ENCODE measurements around the gene MESD. TPM values are rescaled to one million over a fixed set of nuclear protein-coding genes. Genes with fewer than 3 reads are reported as not detected.

The MESD gene
- total RNA-seq, 1 experiment from 2014 or later: 23.1 TPM

DNA sequence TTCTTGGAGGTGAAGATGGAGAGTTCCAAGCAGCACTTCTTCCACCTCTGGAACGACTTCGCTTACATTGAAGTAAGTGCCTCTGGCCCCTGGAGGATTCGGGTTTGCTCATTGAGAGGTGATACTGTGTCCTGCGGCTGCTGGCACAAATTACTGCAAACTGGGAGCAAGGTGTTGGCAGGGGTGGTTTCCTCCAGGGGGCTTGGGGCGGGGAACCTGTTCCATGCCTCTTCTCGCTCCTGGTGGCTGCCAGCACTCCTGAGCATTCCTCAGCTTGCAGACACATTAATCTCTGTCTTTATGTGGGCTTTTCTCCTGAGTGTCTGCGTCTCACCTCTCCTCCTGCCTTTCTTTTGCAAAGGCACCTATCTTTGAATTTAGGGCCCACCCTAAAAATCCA is 47.4 kb downstream of the MESD start:
- H3K27me3 ChIP-seq (replicated peaks): no peaks in the 10 kb centered on the region
- H3K36me3 ChIP-seq: peaks cover 6% of the 10 kb centered on the region; the same call in 1 of the 2 replicates
- no peaks in the 10 kb centered on the region for H3K9me3 ChIP-seq (replicated peaks)
- DNase-seq (ENCODE audit: low read depth in 1 of 2, low spot score in 2 of 2): no peak
- H3K4me1 ChIP-seq (replicated peaks): no peaks in the 10 kb centered on the region
- no peak overlapping the region for H3K27ac ChIP-seq
- H3K4me3 ChIP-seq: no peak overlapping the region

- Histone ChIP-seq H3K27ac (no peak overlapping the region), H3K36me3 (peaks cover 6% of the 10 kb centered on the region; the same call in 1 of the 2 replicates)
Measured at GRCh38 chr15:80940851-80941250, 48.8 kb downstream of the MESD start.

GRCh38 chr15:80940331-80940730 is 49.3 kb downstream of the MESD start:
- H3K27ac ChIP-seq: no peak overlapping the region

More at GRCh38 chr15:80940851-80941250, 48.8 kb downstream of the MESD start:
- Histone ChIP-seq H3K9me3 (replicated peaks) (no peaks in the 10 kb centered on the region), H3K27me3 (replicated peaks) (no peaks in the 10 kb centered on the region), H3K4me3 (no peak overlapping the region), H3K4me1 (replicated peaks) (no peaks in the 10 kb centered on the region)
- no peak for DNase-seq (ENCODE audit: low read depth in 1 of 2, low spot score in 2 of 2)

GRCh38 chr15:80939216-80939615 is 50.4 kb downstream of the MESD start:
- H3K9me3 ChIP-seq (replicated peaks): no peaks in the 10 kb centered on the region
- 0 out of 2 replicates have a peak, but pooled peaks cover 6% of the 10 kb centered on the region for H3K36me3 ChIP-seq
- no peak for DNase-seq (ENCODE audit: low read depth in 1 of 2, low spot score in 2 of 2)
- H3K27me3 ChIP-seq (replicated peaks): no peaks in the 10 kb centered on the region
- H3K4me3 ChIP-seq: no peak overlapping the region
- H3K27ac ChIP-seq: no peak overlapping the region
- no peaks in the 10 kb centered on the region; the same call in 1 of the 2 replicates for H3K4me1 ChIP-seq (replicated peaks)

More at GRCh38 chr15:80940331-80940730, 49.3 kb downstream of the MESD start:
- H3K4me3 ChIP-seq: no peak overlapping the region
- no peaks in the 10 kb centered on the region for H3K4me1 ChIP-seq (replicated peaks)
- 0 out of 2 replicates have a peak, but pooled peaks cover 6% of the 10 kb centered on the region for H3K36me3 ChIP-seq
- H3K9me3 ChIP-seq (replicated peaks): no peaks in the 10 kb centered on the region
- no peak for DNase-seq (ENCODE audit: low read depth in 1 of 2, low spot score in 2 of 2)
- no peaks in the 10 kb centered on the region for H3K27me3 ChIP-seq (replicated peaks)

GRCh38 chr15:80937718-80938117 is 51.9 kb downstream of the MESD start:
- DNase-seq (ENCODE audit: low read depth in 1 of 2, low spot score in 2 of 2): no peak
- Histone ChIP-seq H3K9me3 (replicated peaks) (no peaks in the 10 kb centered on the region), H3K4me1 (replicated peaks) (no peaks in the 10 kb centered on the region; the same call in 1 of the 2 replicates), H3K4me3 (no peak overlapping the region), H3K36me3 (0 out of 2 replicates have a peak, but pooled peaks cover 6% of the 10 kb centered on the region), H3K27me3 (replicated peaks) (no peaks in the 10 kb centered on the region), H3K27ac (no peak overlapping the region)

GRCh38 chr15:80936288-80937078 is 53.1 kb downstream of the MESD start:
- Histone ChIP-seq H3K4me1 (replicated peaks) (no peaks in the 10 kb centered on the region; the same call in 1 of the 2 replicates), H3K27ac (no peak overlapping the region), H3K36me3 (0 out of 2 replicates have a peak, but pooled peaks cover 4% of the 10 kb centered on the region), H3K27me3 (replicated peaks) (no peaks in the 10 kb centered on the region), H3K9me3 (replicated peaks) (no peaks in the 10 kb centered on the region), H3K4me3 (no peak overlapping the region)
- no peak for DNase-seq (ENCODE audit: low read depth in 1 of 2, low spot score in 2 of 2)

DNA sequence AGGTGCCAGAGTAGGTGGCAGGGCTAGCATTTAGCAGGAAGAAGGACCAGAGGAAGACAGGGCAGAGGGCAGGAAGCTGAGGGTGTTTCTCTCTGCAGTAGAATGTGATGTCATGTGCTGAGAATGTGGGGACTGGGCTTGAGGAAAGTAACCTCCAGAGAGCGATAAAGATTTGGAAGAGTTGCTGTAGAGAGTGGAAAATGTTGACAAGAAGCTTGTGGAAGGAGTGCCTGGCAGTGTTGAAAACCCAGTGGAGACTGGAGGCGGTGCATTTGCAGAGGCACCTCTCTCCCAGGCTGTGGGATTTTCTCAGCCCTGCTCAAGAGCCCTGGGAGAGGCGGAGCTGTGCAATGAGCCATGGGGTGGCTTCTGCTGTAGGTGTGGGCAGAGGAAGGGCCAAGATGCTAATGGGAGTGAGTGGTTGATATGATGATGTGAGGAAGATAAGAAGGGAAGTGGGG is 54.8 kb downstream of the MESD start:
- H3K27ac ChIP-seq: no peak overlapping the region
- no peaks in the 10 kb centered on the region for H3K36me3 ChIP-seq
- peaks cover 3% of the 10 kb centered on the region for H3K4me1 ChIP-seq (replicated peaks)
- H3K27me3 ChIP-seq (replicated peaks): no peaks in the 10 kb centered on the region
- peak in 1 of 2 experiments; percentile 10 for DNase-seq (ENCODE audit: low read depth in 1 of 2, low spot score in 2 of 2)
- no peak overlapping the region for H3K4me3 ChIP-seq
- H3K9me3 ChIP-seq (replicated peaks): no peaks in the 10 kb centered on the region

- Histone ChIP-seq H3K27me3 (replicated peaks) (no peaks in the 10 kb centered on the region), H3K4me3 (no peak overlapping the region), H3K27ac (no peak overlapping the region), H3K36me3 (no peaks in the 10 kb centered on the region), H3K4me1 (replicated peaks) (peaks cover 14% of the 10 kb centered on the region), H3K9me3 (replicated peaks) (no peaks in the 10 kb centered on the region)
- no peak for DNase-seq (ENCODE audit: low read depth in 1 of 2, low spot score in 2 of 2)
Measured at GRCh38 chr15:80932989-80933388, 56.6 kb downstream of the MESD start.

DNA sequence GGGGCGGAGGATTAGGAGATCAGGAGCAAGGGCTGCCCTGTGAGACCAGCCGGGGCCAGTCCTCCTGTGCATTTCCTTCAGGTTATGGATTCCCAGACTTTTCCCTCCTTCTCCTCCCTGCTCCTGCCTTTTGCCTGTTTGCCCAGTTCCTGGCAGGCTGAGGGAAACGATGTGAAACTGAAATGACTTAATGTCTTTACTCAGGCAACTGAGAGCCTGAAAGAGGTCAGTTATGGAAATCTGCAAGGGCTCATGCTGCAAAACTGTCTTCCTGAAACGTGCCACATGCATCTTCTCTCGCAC is 57.2 kb downstream of the MESD start:
- peaks cover 14% of the 10 kb centered on the region for H3K4me1 ChIP-seq (replicated peaks)
- H3K9me3 ChIP-seq (replicated peaks): no peaks in the 10 kb centered on the region
- H3K27me3 ChIP-seq (replicated peaks): no peaks in the 10 kb centered on the region
- no peak overlapping the region for H3K4me3 ChIP-seq
- no peaks in the 10 kb centered on the region for H3K36me3 ChIP-seq
- DNase-seq (ENCODE audit: low read depth in 1 of 2, low spot score in 2 of 2): no peak
- no peak overlapping the region for H3K27ac ChIP-seq

GRCh38 chr15:80931721-80932512 is 57.7 kb downstream of the MESD start:
- Histone ChIP-seq H3K4me1 (replicated peaks) (peaks cover 14% of the 10 kb centered on the region), H3K27ac (no peak overlapping the region), H3K36me3 (no peaks in the 10 kb centered on the region), H3K9me3 (replicated peaks) (no peaks in the 10 kb centered on the region), H3K4me3 (no peak overlapping the region), H3K27me3 (replicated peaks) (no peaks in the 10 kb centered on the region)
- DNase-seq (ENCODE audit: low read depth in 1 of 2, low spot score in 2 of 2): no peak

DNA sequence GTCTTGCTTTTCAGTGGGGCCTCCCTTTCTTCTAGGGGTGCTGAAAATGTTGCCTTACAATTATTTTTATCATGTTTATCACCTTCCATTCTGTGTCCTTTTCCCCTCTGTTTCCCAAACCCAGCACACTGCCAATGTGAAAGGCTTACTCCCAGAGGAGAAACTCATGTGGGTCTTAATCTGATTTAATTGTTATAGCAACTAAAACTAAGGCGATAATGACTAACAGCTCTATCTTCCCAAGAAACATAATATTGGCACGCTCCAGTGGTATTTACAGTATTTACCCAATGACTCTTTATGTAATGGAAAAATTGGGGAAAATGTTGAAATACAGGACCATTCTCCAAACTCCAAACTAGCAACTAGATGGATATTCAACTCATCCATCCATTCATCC is 58.4 kb downstream of the MESD start:
- no peak overlapping the region for H3K27ac ChIP-seq

GRCh38 chr15:80929689-80930088 is 59.9 kb downstream of the MESD start:
- Histone ChIP-seq H3K27me3 (replicated peaks) (no peaks in the 10 kb centered on the region), H3K4me1 (replicated peaks) (peaks cover 20% of the 10 kb centered on the region), H3K27ac (no peak overlapping the region), H3K36me3 (no peaks in the 10 kb centered on the region), H3K4me3 (no peak overlapping the region), H3K9me3 (replicated peaks) (no peaks in the 10 kb centered on the region)
- no peak for DNase-seq (ENCODE audit: low read depth in 1 of 2, low spot score in 2 of 2)

More for the DNA sequence above, 58.4 kb downstream of the MESD start:
- no peak for DNase-seq (ENCODE audit: low read depth in 1 of 2, low spot score in 2 of 2)
- no peak overlapping the region for H3K4me3 ChIP-seq
- peaks cover 14% of the 10 kb centered on the region for H3K4me1 ChIP-seq (replicated peaks)
- H3K36me3 ChIP-seq: no peaks in the 10 kb centered on the region
- H3K27me3 ChIP-seq (replicated peaks): no peaks in the 10 kb centered on the region
- H3K9me3 ChIP-seq (replicated peaks): no peaks in the 10 kb centered on the region

- peaks cover 20% of the 10 kb centered on the region for H3K4me1 ChIP-seq (replicated peaks)
- H3K27ac ChIP-seq: no peak overlapping the region
- no peaks in the 10 kb centered on the region for H3K36me3 ChIP-seq
Measured at GRCh38 chr15:80929225-80929624, 60.4 kb downstream of the MESD start.

DNA sequence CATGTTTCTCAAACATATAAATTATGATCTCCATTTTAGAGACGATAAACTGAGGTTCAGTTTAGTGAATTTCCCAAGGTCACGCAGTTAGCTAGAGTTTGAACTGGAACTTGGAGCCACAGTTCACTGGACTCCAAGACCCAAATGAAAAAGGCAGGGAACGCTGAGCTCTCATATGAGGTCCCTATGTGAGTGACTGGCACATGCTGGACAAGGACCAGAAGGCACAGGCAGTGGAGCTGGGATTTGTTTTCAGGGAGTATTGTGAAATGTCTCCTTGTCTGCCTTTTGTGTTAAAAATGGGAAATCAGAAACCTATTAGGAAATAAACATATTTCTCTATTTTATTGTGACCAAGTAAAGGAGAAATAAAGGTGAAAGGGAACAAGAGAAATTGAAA is 63.5 kb downstream of the MESD start:
- no peaks in the 10 kb centered on the region for H3K27me3 ChIP-seq (replicated peaks)
- H3K27ac ChIP-seq: no peak overlapping the region
- H3K4me1 ChIP-seq (replicated peaks): peaks cover 20% of the 10 kb centered on the region
- DNase-seq (ENCODE audit: low read depth in 1 of 2, low spot score in 2 of 2): no peak
- H3K9me3 ChIP-seq (replicated peaks): no peaks in the 10 kb centered on the region
- no peak overlapping the region for H3K4me3 ChIP-seq
- H3K36me3 ChIP-seq: no peaks in the 10 kb centered on the region

More at GRCh38 chr15:80929225-80929624, 60.4 kb downstream of the MESD start:
- Histone ChIP-seq H3K4me3 (no peak overlapping the region), H3K9me3 (replicated peaks) (no peaks in the 10 kb centered on the region), H3K27me3 (replicated peaks) (no peaks in the 10 kb centered on the region)
- DNase-seq (ENCODE audit: low read depth in 1 of 2, low spot score in 2 of 2): peak; percentile 56 to 60

Data from SJSA1 (cell line).